ENCODE results near the gene GPX5.

The GPX5 gene

GRCh38 chr6:28537509-28538140, 11.9 kb downstream of the GPX5 start:
- H3K9me2 ChIP-seq (replicated peaks; ENCODE audit: insufficient read depth, low read length): no peaks in the 10 kb centered on the region
- H3K79me2 ChIP-seq (ENCODE audit: low read length): no peaks in the 10 kb centered on the region
- no peak overlapping the region for H3K27ac ChIP-seq (ENCODE audit: low read length)
- H3K9ac ChIP-seq (ENCODE audit: low read length): no peak overlapping the region
- no peaks in the 10 kb centered on the region for H3K36me3 ChIP-seq (replicated peaks; ENCODE audit: insufficient read depth, low read length)
- no peak for DNase-seq
- H3K4me2 ChIP-seq (ENCODE audit: low read depth, low read length): no peak overlapping the region
- H3K4me3 ChIP-seq (ENCODE audit: low read length): no peak overlapping the region
- H3K27me3 ChIP-seq (replicated peaks; ENCODE audit: insufficient read depth, low read length): no peaks in the 10 kb centered on the region
- H2AFZ ChIP-seq (ENCODE audit: low read length): no peak overlapping the region
- H4K20me1 ChIP-seq (ENCODE audit: insufficient read depth, low read length): no peaks in the 10 kb centered on the region
- TF ChIP-seq EZH2phosphoT487 (IDR thresholded peaks at IDR 0.05; ENCODE audit: low read length): no peak
- H3K9me3 ChIP-seq (replicated peaks; ENCODE audit: insufficient read depth, low read length): no peaks in the 10 kb centered on the region
- H3F3A ChIP-seq (ENCODE audit: insufficient read depth, low read length): peaks cover 12% of the 10 kb centered on the region; the same call in 1 of the 2 replicates
- no peaks in the 10 kb centered on the region for H3K4me1 ChIP-seq (ENCODE audit: low read length)

- H3K9me2 ChIP-seq (replicated peaks; ENCODE audit: insufficient read depth, low read length): no peaks in the 10 kb centered on the region
- peak overlapping the region; percentile 62 for H3K4me2 ChIP-seq (ENCODE audit: low read depth, low read length)
Observed at GRCh38 chr6:28541996-28542395, 16.3 kb downstream of the GPX5 start.

GRCh38 chr6:28542440-28543296, 17.0 kb downstream of the GPX5 start:
- peak; percentile 82 for DNase-seq
- peak overlapping the region; percentile 36; the same call in 1 of the 2 replicates for H2AFZ ChIP-seq (ENCODE audit: low read length)
- H3K9ac ChIP-seq (ENCODE audit: low read length): no peak overlapping the region; the same call in 1 of the 2 replicates
- H3K27me3 ChIP-seq (replicated peaks; ENCODE audit: insufficient read depth, low read length): no peaks in the 10 kb centered on the region
- H3K4me3 ChIP-seq (ENCODE audit: low read length): peak overlapping the region; percentile 51
- no peaks in the 10 kb centered on the region for H4K20me1 ChIP-seq (ENCODE audit: insufficient read depth, low read length)
- peak overlapping the region; percentile 27; the same call in 1 of the 2 replicates for H3K27ac ChIP-seq (ENCODE audit: low read length)
- no peaks in the 10 kb centered on the region for H3K79me2 ChIP-seq (ENCODE audit: low read length)
- H3K4me1 ChIP-seq (ENCODE audit: low read length): no peaks in the 10 kb centered on the region; the same call in 1 of the 2 replicates
- peak overlapping the region; percentile 62 for H3K4me2 ChIP-seq (ENCODE audit: low read depth, low read length)
- no peaks in the 10 kb centered on the region for H3K9me2 ChIP-seq (replicated peaks; ENCODE audit: insufficient read depth, low read length)
- no peaks in the 10 kb centered on the region for H3K9me3 ChIP-seq (replicated peaks; ENCODE audit: insufficient read depth, low read length)
- H3F3A ChIP-seq (ENCODE audit: insufficient read depth, low read length): peaks cover 14% of the 10 kb centered on the region; the same call in 1 of the 2 replicates
- H3K36me3 ChIP-seq (replicated peaks; ENCODE audit: insufficient read depth, low read length): no peaks in the 10 kb centered on the region
- TF ChIP-seq EZH2phosphoT487 (IDR thresholded peaks at IDR 0.05; ENCODE audit: low read length): no peak
- TF ChIP-seq CTCF (IDR thresholded peaks at IDR 0.05; ENCODE audit: low read length): peak; percentile 60

More at GRCh38 chr6:28541996-28542395, 16.3 kb downstream of the GPX5 start:
- H3K4me1 ChIP-seq (ENCODE audit: low read length): no peaks in the 10 kb centered on the region; the same call in 1 of the 2 replicates
- no peaks in the 10 kb centered on the region for H3K79me2 ChIP-seq (ENCODE audit: low read length)
- H3F3A ChIP-seq (ENCODE audit: insufficient read depth, low read length): peaks cover 14% of the 10 kb centered on the region; the same call in 1 of the 2 replicates
- peak overlapping the region; percentile 36; the same call in 1 of the 2 replicates for H2AFZ ChIP-seq (ENCODE audit: low read length)
- H3K4me3 ChIP-seq (ENCODE audit: low read length): peak overlapping the region; percentile 51
- TF ChIP-seq EZH2phosphoT487 (IDR thresholded peaks at IDR 0.05; ENCODE audit: low read length) (no peak), CTCF (IDR thresholded peaks at IDR 0.05; ENCODE audit: low read length) (no peak), EZH2 (optimal IDR thresholded peaks at IDR 0.05; ENCODE audit: low read depth, low read length) (no peak)
- H3K27me3 ChIP-seq (replicated peaks; ENCODE audit: insufficient read depth, low read length): no peaks in the 10 kb centered on the region
- no peak overlapping the region for H3K27ac ChIP-seq (ENCODE audit: low read length)
- H3K9ac ChIP-seq (ENCODE audit: low read length): no peak overlapping the region
- H3K36me3 ChIP-seq (replicated peaks; ENCODE audit: insufficient read depth, low read length): no peaks in the 10 kb centered on the region
- no peaks in the 10 kb centered on the region for H4K20me1 ChIP-seq (ENCODE audit: insufficient read depth, low read length)
- DNase-seq: no peak
- H3K9me3 ChIP-seq (replicated peaks; ENCODE audit: insufficient read depth, low read length): no peaks in the 10 kb centered on the region

Measured in MM.1S (cell line).